Mesodermal cell (in vitro differentiated cells): ENCODE results near the gene DDX50.

ENCODE experiments used
- H3K27ac ChIP-seq: 2 replicates; pipeline ENCODE4 v1.7.0; 2013; ENCODE audit warnings: mild to moderate bottlenecking, low read depth, low read length, moderate library complexity; ENCODE audit not compliant: severe bottlenecking
- H3K36me3 ChIP-seq: 2 replicates; pipeline ENCODE4 v1.7.1; 2013; ENCODE audit warnings: mild to moderate bottlenecking, low read length, moderate library complexity; ENCODE audit not compliant: control insufficient read depth, insufficient read depth
- H3K4me1 ChIP-seq: one replicate; pipeline ENCODE4 v1.7.1; 2013; ENCODE audit warnings: mild to moderate bottlenecking, low read length; ENCODE audit not compliant: insufficient read depth, control insufficient read depth, poor library complexity, severe bottlenecking
- H3K4me3 ChIP-seq: 2 replicates; pipeline ENCODE4 v1.7.0; 2013; ENCODE audit warnings: low read length, control low read depth, mild to moderate bottlenecking; ENCODE audit not compliant: insufficient read depth, poor library complexity, severe bottlenecking; ENCODE audit errors: extremely low read depth
- H3K9me3 ChIP-seq: 2 replicates; pipeline ENCODE4 v1.7.1; 2013; ENCODE audit warnings: mild to moderate bottlenecking, low read length, moderate library complexity; ENCODE audit not compliant: control insufficient read depth
- WGBS, 2 experiments: methylation state at CpG; one replicate each; pipeline ENCODE4 v1.1.5; 2013; ENCODE audit warnings: missing lambda C conversion rate in 2 of 2; ENCODE audit not compliant: insufficient coverage in 2 of 2; 5-methylcytosine and 5-hydroxymethylcytosine counted together

Gene DDX50

GRCh38 chr10:68871731-68872342, 29.3 kb upstream of the DDX50 start:
- no peak overlapping the region for H3K4me3 ChIP-seq

DNA sequence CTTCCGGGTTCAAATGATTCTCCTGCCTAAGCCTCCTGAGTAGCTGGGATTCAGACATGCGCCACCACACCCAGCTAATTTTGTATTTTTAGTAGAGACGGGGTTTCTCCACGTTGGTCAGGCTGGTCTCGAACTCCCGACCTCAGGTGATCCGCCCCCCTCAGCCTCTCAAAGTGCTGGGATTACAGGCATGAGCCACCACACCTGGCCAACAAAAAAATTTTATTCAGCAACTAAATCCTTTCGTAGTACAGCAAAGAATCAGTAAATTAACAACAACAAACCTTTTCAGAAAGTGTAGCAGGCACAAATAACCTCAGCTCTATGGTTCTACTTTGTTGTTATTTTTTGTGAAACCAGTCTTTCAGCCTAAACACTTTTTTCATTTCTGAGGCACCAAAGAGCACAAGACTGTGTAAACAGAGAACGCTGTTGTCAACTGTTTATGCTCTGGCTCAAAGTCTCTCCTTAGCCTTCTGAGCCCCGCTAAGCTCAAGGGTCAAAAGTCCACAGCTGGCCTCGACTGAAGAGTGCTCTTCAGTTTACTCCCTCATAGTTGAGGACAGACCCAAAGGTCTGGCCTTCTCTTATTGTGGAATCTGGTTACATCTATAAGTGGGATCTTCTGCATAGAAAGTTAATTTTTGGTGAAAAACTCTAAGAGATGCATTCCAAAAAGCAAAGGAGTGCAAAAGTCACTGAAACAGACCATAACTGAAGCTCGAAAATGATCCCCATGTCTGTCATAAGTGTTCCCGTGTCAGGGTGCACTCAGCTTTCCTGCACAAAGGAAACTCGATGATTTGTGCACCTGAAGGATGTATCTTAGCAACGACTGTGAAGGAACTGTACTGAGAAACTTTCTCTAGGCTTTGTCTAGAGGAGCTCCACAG, 24.6 kb upstream of the DDX50 start:
- no peaks in the 10 kb centered on the region for H3K36me3 ChIP-seq
- WGBS, 2 experiments: 80 to 84% methylated on average over 10 to 13 of the region's 15 CpGs
- peak overlapping the region; percentile 43 for H3K27ac ChIP-seq
- H3K9me3 ChIP-seq: no peaks in the 10 kb centered on the region
- H3K4me1 ChIP-seq: peaks cover 11% of the 10 kb centered on the region
- H3K4me3 ChIP-seq: no peak overlapping the region

More at GRCh38 chr10:68871731-68872342, 29.3 kb upstream of the DDX50 start:
- Histone ChIP-seq H3K27ac (peak overlapping the region; percentile 90), H3K4me1 (peaks cover 16% of the 10 kb centered on the region), H3K9me3 (peaks cover 13% of the 10 kb centered on the region), H3K36me3 (no peaks in the 10 kb centered on the region)
- WGBS, 2 experiments: 34 to 60% methylated on average over 2 to 3 of the region's 5 CpGs

DNA sequence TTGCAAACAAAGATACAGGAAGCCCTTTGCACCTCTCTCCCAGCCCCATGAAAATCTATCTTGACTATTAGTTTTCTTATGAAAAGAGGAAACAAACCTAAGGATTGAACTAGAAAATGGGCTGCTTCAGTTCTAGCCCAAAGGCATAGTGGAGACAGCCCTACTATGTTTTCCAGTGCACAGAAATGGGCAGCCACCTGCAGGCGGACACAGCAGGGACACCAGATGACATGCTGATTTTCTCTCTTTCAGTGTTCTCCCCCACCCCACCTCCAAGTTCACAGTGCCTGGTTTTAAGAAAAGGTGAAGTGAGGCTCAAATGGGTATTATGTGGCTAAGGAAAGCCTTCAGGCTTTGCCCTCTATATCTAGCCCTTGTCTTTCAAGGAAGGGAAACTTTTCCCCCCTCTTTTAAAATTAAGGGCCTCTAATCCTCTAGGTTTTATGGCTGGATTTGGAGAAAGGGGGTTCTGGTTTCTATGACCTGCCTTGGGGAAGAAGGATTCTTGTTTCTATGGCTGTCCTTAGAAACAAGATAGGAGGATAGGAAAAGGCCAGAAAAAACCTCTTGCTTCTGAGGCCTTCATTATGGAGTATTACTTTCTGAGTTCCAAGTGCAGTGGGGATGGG, 23.5 kb upstream of the DDX50 start:
- H3K4me1 ChIP-seq: peaks cover 6% of the 10 kb centered on the region
- H3K27ac ChIP-seq: peak overlapping the region; percentile 41

GRCh38 chr10:68878496-68878895, 22.6 kb upstream of the DDX50 start:
- Histone ChIP-seq H3K27ac (no peak overlapping the region), H3K4me3 (no peak overlapping the region), H3K4me1 (peaks cover 6% of the 10 kb centered on the region), H3K36me3 (no peaks in the 10 kb centered on the region), H3K9me3 (no peaks in the 10 kb centered on the region)

More for the DNA sequence above, 23.5 kb upstream of the DDX50 start:
- H3K4me3 ChIP-seq: no peak overlapping the region
- H3K36me3 ChIP-seq: no peaks in the 10 kb centered on the region
- no peaks in the 10 kb centered on the region for H3K9me3 ChIP-seq
- WGBS, 2 experiments: 80% methylated on average over 1 of the region's 1 CpG; no CpG with 5 or more reads in 1 of the 2 experiments

- no peaks in the 10 kb centered on the region for H3K9me3 ChIP-seq
- no peak overlapping the region for H3K4me3 ChIP-seq
- peaks cover 6% of the 10 kb centered on the region for H3K4me1 ChIP-seq
- no peak overlapping the region for H3K27ac ChIP-seq
- H3K36me3 ChIP-seq: no peaks in the 10 kb centered on the region
- WGBS, 2 experiments: 85 to 90% methylated on average over 1 to 2 of the region's 2 CpGs
These were observed 21.5 kb upstream of the DDX50 start for GRCh38 chr10:68879628-68880027.

DNA sequence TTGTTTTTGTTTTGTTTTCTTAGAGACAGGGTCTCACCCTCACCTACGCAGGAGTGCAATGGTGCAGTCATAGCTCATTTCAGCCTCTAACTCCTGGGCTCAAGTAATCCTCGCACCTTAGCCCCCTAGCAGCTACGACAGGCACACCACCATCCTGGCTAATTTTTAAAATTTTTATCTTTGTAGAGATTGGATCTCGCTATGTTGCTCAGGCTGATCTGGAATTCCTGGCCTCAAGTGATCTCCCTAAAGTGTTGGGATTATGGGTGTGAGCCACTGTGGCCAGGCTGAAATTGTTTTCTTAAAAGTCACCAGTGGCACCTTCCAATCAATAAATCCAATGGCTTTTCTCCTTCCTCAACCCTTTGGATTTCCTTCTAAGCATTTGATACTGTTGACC, 20.9 kb upstream of the DDX50 start:
- 100% methylated on average over 4 of the region's 4 CpGs; no CpG with 5 or more reads in 1 of the 2 experiments for WGBS, 2 experiments
- H3K4me1 ChIP-seq: peaks cover 6% of the 10 kb centered on the region
- H3K27ac ChIP-seq: no peak overlapping the region

GRCh38 chr10:68895041-68895440, 6.1 kb upstream of the DDX50 start:
- H3K36me3 ChIP-seq: no peaks in the 10 kb centered on the region
- no peak overlapping the region for H3K4me3 ChIP-seq
- H3K27ac ChIP-seq: no peak overlapping the region
- no peaks in the 10 kb centered on the region for H3K4me1 ChIP-seq
- WGBS, 2 experiments: no CpG with 5 or more reads among the region's 2 CpGs
- no peaks in the 10 kb centered on the region for H3K9me3 ChIP-seq

More for the DNA sequence above, 20.9 kb upstream of the DDX50 start:
- Histone ChIP-seq H3K4me3 (no peak overlapping the region), H3K9me3 (no peaks in the 10 kb centered on the region), H3K36me3 (no peaks in the 10 kb centered on the region)

- H3K27ac ChIP-seq: no peak overlapping the region
- 0 to 56% methylated on average over 1 to 3 of the region's 3 CpGs for WGBS, 2 experiments
- H3K9me3 ChIP-seq: no peaks in the 10 kb centered on the region
- no peak overlapping the region for H3K4me3 ChIP-seq
- no peaks in the 10 kb centered on the region for H3K4me1 ChIP-seq
- H3K36me3 ChIP-seq: no peaks in the 10 kb centered on the region
These were observed 3.8 kb upstream of the DDX50 start for GRCh38 chr10:68897336-68897741.

- peaks cover 4% of the 10 kb centered on the region for H3K36me3 ChIP-seq
- no peaks in the 10 kb centered on the region for H3K4me1 ChIP-seq
- H3K27ac ChIP-seq: no peak overlapping the region
- no peaks in the 10 kb centered on the region for H3K9me3 ChIP-seq
- H3K4me3 ChIP-seq: no peak overlapping the region
- WGBS, 2 experiments: 87 to 100% methylated on average over 2 to 6 of the region's 8 CpGs
These were observed 1.8 kb upstream of the DDX50 start for GRCh38 chr10:68899186-68899745.

DNA sequence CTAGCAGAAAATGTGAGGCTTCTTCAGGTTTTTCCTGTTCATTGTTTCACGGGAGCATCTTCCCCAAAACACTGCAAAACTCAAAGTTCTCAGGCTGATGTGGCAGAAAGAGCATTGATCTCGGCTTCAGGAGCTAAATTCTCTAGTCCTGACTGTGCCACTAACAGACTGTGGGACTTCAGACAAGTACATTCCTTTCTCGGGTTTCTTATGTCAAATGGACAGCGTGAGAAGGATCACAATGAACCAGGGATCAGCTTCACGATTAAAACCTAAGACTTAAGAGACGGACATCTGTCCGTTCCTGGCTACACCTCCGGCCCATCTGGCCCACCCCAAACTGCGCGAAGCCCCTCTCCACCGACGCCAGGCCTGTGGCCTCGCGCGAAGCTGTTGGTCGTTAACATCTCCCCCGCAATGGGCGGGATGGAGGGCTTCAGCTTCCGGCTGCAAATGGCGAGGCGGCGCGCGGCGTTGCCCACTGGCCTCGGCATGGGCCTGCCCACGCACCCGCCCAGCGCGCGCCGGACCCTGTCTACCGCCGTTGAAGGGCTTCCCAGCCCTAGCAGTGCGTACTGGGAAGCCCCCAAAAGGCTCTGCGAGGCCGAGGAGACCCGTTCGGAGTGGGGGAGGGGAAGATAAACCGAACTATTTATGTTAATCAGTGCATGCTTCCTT, 549 bp upstream of the DDX50 start:
- 11 to 12% methylated on average over 34 to 38 of the region's 40 CpGs for WGBS, 2 experiments
- H3K36me3 ChIP-seq: peaks cover 5% of the 10 kb centered on the region
- H3K27ac ChIP-seq: peak overlapping the region; percentile 100
- H3K4me3 ChIP-seq: peak overlapping the region; percentile 89
- no peaks in the 10 kb centered on the region for H3K4me1 ChIP-seq
- H3K9me3 ChIP-seq: no peaks in the 10 kb centered on the region
